GM23248 (cell line): ENCODE measurements around the gene DIP2C. TPM values are rescaled to one million over a fixed set of nuclear protein-coding genes. Genes with fewer than 3 reads are reported as not detected.

Source experiments
- DNase-seq: peaks from one replicate; pipeline ENCODE4 v3.0.0-alpha.2; 2015
- H2AFZ ChIP-seq: fragments of 200-600 bp; sonication (generic); 2 replicates; pipeline ENCODE4 v1.6.1; 2016; ENCODE audit warnings: antibody characterized with exemption
- H3F3A ChIP-seq: fragments of 200-600 bp; sonication (generic); 2 replicates; pipeline ENCODE4 v1.6.1; 2016; ENCODE audit warnings: mild to moderate bottlenecking, antibody characterized with exemption, mixed run types; ENCODE audit not compliant: insufficient read depth
- H3K27ac ChIP-seq: fragments of 200-600 bp; sonication (generic); 2 replicates; pipeline ENCODE4 v1.5.1; 2016; ENCODE audit warnings: mild to moderate bottlenecking
- H3K27me3 ChIP-seq: fragments of 200-600 bp; sonication (generic); replicated peaks from 2 replicates; pipeline ENCODE4 v1.6.1; 2016; ENCODE audit warnings: mild to moderate bottlenecking; ENCODE audit not compliant: insufficient read depth
- H3K36me3 ChIP-seq: fragments of 200-600 bp; sonication (generic); 2 replicates; pipeline ENCODE4 v1.6.1; 2016; ENCODE audit warnings: low read depth, mild to moderate bottlenecking
- H3K4me1 ChIP-seq: fragments of 200-600 bp; sonication (generic); 2 replicates; pipeline ENCODE4 v1.6.1; 2016; ENCODE audit warnings: mild to moderate bottlenecking; ENCODE audit not compliant: insufficient read depth
- H3K4me2 ChIP-seq: fragments of 200-600 bp; sonication (generic); one replicate; pipeline ENCODE4 v1.6.1; 2016; ENCODE audit warnings: mild to moderate bottlenecking; ENCODE audit not compliant: unreplicated experiment
- H3K4me3 ChIP-seq: fragments of 200-600 bp; sonication (generic); 2 replicates; pipeline ENCODE4 v1.5.1; 2016; ENCODE audit warnings: mild to moderate bottlenecking
- H3K79me2 ChIP-seq: fragments of 200-600 bp; sonication (generic); 2 replicates; pipeline ENCODE4 v1.6.1; 2016; ENCODE audit warnings: mild to moderate bottlenecking; ENCODE audit not compliant: insufficient read depth
- H3K9ac ChIP-seq: fragments of 200-600 bp; sonication (generic); 2 replicates; pipeline ENCODE4 v1.6.1; 2016; ENCODE audit warnings: mild to moderate bottlenecking
- H3K9me2 ChIP-seq: fragments of 200-600 bp; sonication (generic); 2 replicates; pipeline ENCODE4 v1.6.1; 2016; ENCODE audit warnings: mixed run types, mild to moderate bottlenecking, moderate library complexity; ENCODE audit not compliant: insufficient read depth
- H3K9me3 ChIP-seq: fragments of 200-600 bp; sonication (generic); one replicate; pipeline ENCODE4 v1.6.1; 2017; ENCODE audit warnings: low read depth
- H4K20me1 ChIP-seq: fragments of 200-600 bp; sonication (generic); 2 replicates; pipeline ENCODE4 v1.6.0; 2016; ENCODE audit not compliant: insufficient read depth
- EZH2 ChIP-seq: fragments of 200-600 bp; sonication (generic); IDR thresholded peaks from 2 replicates; pipeline ENCODE4 v1.6.1; 2018; ENCODE audit warnings: antibody characterized with exemption, mild to moderate bottlenecking; ENCODE audit not compliant: insufficient read depth, poor library complexity, severe bottlenecking
- EZH2phosphoT487 ChIP-seq: fragments of 200-600 bp; sonication (generic); IDR thresholded peaks from 2 replicates; pipeline ENCODE4 v1.6.1; 2018; ENCODE audit warnings: antibody characterized with exemption, moderate library complexity, mild to moderate bottlenecking, low read depth; ENCODE audit not compliant: insufficient read depth
- WGBS, 2 experiments: methylation state at CpG; one replicate each; pipeline ENCODE4 v1.1.6; 2015 to 2017; ENCODE audit warnings: low lambda C conversion rate in 2 of 2, low coverage in 1 of 2; ENCODE audit errors: missing lambda C conversion rate in 2 of 2; 5-methylcytosine and 5-hydroxymethylcytosine counted together
- in situ Hi-C: fragments of 300-500 bp; cut with MboI; formaldehyde crosslinking; loops from 2 replicates; pipeline ENCODE4 v1.15.0; 2020
- polyA plus RNA-seq: library from polyadenylated mRNA; unstranded; fragments of >200 nt; fragmentation: Nextera tagmentation; extraction: Ambion mirVana; gene quantifications from 2 replicates; pipeline ENCODE4 v1.2.1, GENCODE V29; 2016
- total RNA-seq: library from RNA; depleted of rRNA; stranded (reverse); fragments of >200 nt; shearing (Covaris generic); gene quantifications from 2 replicates; pipeline ENCODE4 v1.2.3, GENCODE V29; 2014

DIP2C gene
- total and polyA plus RNA-seq, 2 experiments from 2014 or later: 12.0 to 13.1 TPM

DNA sequence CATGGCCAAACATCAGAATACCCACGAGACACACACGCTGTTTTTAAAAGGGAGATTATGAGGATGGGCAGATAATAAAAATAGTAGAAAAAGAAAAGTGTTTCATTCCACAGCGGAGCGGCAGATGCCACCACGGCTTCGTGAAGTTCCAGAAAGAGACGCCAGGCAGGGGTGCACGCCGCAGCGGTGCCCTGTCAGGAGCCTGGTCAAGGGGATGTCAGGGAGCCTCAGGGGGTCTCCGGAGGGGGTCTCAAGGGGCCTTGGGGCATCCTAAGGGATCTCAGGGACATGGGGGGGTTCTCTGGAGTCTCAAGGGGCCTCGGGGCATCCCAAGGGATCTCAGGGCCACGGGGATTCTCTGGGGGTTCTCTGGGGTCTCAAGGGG, 300.8 kb downstream of the DIP2C start:
- no peak overlapping the region for H3K4me3 ChIP-seq
- no peaks in the 10 kb centered on the region for H3K9me2 ChIP-seq
- H3K4me1 ChIP-seq: no peaks in the 10 kb centered on the region
- no peak overlapping the region for H3K4me2 ChIP-seq
- 84 to 91% methylated on average over 13 of the region's 13 CpGs for WGBS, 2 experiments
- in situ Hi-C loops: no loop called here
- H3K27me3 ChIP-seq: no peaks in the 10 kb centered on the region
- no peaks in the 10 kb centered on the region for H3K79me2 ChIP-seq
- no peak overlapping the region for H3K9ac ChIP-seq
- H3K36me3 ChIP-seq: no peaks in the 10 kb centered on the region; the same call in 1 of the 2 replicates
- H3K27ac ChIP-seq: no peak overlapping the region
- no peaks in the 10 kb centered on the region for H4K20me1 ChIP-seq
- no peak for DNase-seq
- H3F3A ChIP-seq: no peaks in the 10 kb centered on the region
- no peaks in the 10 kb centered on the region for H3K9me3 ChIP-seq
- no peak overlapping the region for H2AFZ ChIP-seq
- TF ChIP-seq EZH2phosphoT487: no peak
- TF ChIP-seq EZH2: no peak

DNA sequence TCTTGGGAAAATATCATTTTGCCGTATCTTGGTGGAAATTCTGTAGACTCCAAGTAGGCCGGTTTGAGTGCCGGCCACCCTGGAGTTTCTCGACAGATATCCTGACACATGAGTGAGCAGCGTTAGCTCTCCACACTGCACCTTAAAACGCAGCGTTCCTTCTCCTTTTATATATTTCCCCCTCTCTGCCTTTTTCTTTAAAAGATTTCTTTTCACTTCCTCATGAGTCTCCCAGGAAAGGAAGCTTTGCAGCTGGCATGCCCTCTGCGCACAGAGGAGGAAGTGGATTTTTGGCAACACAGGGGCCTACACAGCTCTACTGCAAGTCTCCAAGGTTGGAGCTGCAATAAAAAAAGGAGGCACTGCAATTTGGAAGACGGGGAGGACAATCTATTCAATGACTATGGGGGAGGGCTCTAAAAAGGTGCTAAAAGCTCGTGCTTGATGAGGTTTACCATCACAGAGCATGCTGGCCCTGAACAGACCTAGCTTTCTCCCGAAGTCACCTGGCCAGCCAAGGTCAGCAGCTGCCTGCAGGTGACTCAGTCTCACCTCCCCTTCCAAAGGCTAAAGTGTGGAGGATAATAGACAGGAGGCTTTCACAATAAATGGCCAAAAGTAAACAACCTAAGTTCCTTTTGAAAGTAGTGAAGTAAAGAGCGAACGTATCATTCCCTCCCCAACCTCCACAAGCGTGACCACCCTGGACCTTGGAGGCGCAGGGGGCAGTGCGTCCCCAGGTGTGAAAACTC, 301.4 kb downstream of the DIP2C start:
- Histone ChIP-seq H3K79me2 (no peaks in the 10 kb centered on the region), H3K9me3 (no peaks in the 10 kb centered on the region), H4K20me1 (no peaks in the 10 kb centered on the region), H3F3A (no peaks in the 10 kb centered on the region), H3K9ac (no peak overlapping the region), H3K36me3 (no peaks in the 10 kb centered on the region; the same call in 1 of the 2 replicates), H3K27ac (no peak overlapping the region), H3K9me2 (no peaks in the 10 kb centered on the region), H2AFZ (no peak overlapping the region), H3K27me3 (no peaks in the 10 kb centered on the region), H3K4me1 (no peaks in the 10 kb centered on the region), H3K4me2 (no peak overlapping the region), H3K4me3 (no peak overlapping the region)
- in situ Hi-C loops: no loop called here
- TF ChIP-seq EZH2phosphoT487 (no peak), EZH2 (no peak)
- no peak for DNase-seq
- WGBS, 2 experiments: 89 to 91% methylated on average over 16 of the region's 16 CpGs

DNA sequence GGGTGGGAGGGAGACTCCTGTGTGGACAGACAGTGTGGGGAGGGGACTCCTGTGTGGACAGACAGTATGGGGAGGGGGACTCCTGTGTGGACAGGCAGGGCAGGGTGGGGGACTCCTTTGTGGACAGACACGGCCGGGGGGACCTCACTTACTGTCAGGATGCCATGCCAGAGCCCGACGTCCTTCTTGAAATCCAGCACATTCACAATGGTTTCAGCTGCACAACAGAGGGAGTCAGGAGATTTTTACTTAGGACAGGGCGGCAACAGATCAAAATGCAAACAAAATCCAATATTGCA, 301.9 kb downstream of the DIP2C start:
- Histone ChIP-seq H3K79me2 (no peaks in the 10 kb centered on the region), H3K27ac (no peak overlapping the region), H3K9me3 (no peaks in the 10 kb centered on the region), H3K4me1 (no peaks in the 10 kb centered on the region), H3K27me3 (no peaks in the 10 kb centered on the region), H3K9ac (no peak overlapping the region), H3F3A (no peaks in the 10 kb centered on the region), H3K4me2 (no peak overlapping the region), H3K9me2 (no peaks in the 10 kb centered on the region), H2AFZ (no peak overlapping the region), H3K4me3 (no peak overlapping the region), H3K36me3 (no peaks in the 10 kb centered on the region; the same call in 1 of the 2 replicates), H4K20me1 (no peaks in the 10 kb centered on the region)
- no peak for TF ChIP-seq EZH2phosphoT487
- no peak for TF ChIP-seq EZH2
- DNase-seq: no peak
- 86 to 89% methylated on average over 5 of the region's 5 CpGs for WGBS, 2 experiments
- in situ Hi-C loops: no loop called here

DNA sequence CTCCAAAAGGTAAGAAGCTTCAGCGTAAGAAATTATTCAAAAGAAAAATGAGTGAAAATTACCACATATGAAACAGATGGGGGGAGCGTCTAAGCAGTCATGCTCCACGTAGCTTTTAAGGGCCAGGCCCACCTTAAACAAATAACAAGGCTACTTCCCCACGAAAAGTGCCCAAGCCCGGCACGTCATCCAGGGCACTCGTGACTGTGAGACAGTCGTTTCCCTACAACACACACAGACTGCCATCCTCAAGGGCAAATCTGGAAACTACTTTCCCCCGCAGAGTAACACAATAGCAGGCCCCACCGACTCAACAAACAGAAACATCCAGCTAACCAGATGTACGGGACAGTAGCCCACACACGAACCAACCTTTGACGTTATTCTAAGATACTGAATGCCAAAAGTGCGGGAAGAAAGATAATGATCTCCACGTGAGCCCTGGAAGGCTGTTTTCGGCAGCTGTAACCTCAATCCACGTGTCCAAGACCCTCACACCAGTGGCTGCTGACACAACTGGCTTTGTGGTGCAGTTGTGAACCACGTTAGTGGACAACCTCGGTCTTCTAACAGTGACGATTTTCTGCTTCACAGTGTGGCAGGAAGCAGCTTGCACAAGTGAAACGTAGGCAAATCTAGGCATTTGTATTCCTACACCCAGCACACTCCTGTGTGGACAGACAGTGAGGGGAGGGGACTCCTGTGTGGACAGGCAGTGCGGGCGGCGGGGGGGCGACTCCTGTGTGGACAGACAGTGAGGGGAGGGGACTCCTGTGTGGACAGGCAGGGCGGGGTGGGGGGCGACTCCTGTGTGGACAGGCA, 302.5 kb downstream of the DIP2C start:
- Histone ChIP-seq H3K79me2 (no peaks in the 10 kb centered on the region), H3K9me2 (no peaks in the 10 kb centered on the region), H3K9me3 (no peaks in the 10 kb centered on the region), H3K4me3 (no peak overlapping the region), H3K9ac (no peak overlapping the region), H2AFZ (no peak overlapping the region), H4K20me1 (no peaks in the 10 kb centered on the region), H3K27me3 (no peaks in the 10 kb centered on the region), H3K36me3 (no peaks in the 10 kb centered on the region; the same call in 1 of the 2 replicates), H3F3A (no peaks in the 10 kb centered on the region), H3K4me1 (no peaks in the 10 kb centered on the region), H3K4me2 (no peak overlapping the region), H3K27ac (no peak overlapping the region)
- no peak for DNase-seq
- in situ Hi-C loops: no loop called here
- 79 to 84% methylated on average over 21 to 27 of the region's 27 CpGs for WGBS, 2 experiments
- no peak for TF ChIP-seq EZH2
- no peak for TF ChIP-seq EZH2phosphoT487
